ENCODE data around the gene CDK14.

CDK14 gene

DNA sequence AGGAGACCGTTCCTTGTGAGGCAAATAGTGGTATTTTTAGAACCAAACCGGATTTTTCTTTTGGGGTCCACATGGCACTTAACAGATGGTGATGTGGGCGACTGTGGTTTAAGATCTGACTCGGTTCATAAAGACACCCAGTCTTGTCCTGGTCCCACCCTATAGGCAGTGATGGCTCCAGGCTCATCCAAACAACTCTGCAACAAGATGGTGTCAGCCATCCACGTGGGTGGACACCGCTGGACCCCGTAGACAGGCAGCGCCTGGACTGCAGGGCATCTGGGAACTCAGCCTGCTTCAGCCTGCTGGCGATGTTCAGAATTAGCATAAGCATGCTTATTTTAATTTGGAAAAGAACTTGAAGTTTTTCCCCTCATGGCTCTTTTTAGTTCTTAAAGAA is 409.7 kb downstream of the CDK14 start:
- Histone ChIP-seq H3K9me3 (ENCODE audit: insufficient read depth, low read depth, low read length) (peaks cover 2% of the 10 kb centered on the region), H4K91ac (ENCODE audit: low read depth, low read length) (no peak overlapping the region), H2AK5ac (ENCODE audit: low read length) (no peak overlapping the region), H3K18ac (ENCODE audit: low read length) (no peak overlapping the region), H3K27me3 (ENCODE audit: insufficient read depth, low read length) (no peaks in the 10 kb centered on the region), H3K79me2 (ENCODE audit: control insufficient read depth, insufficient read depth, low read length, poor library complexity) (no peaks in the 10 kb centered on the region), H2BK5ac (ENCODE audit: low read depth, low read length, poor library complexity) (no peak overlapping the region), H3K4me2 (ENCODE audit: low read length) (no peak overlapping the region), H3K36me3 (ENCODE audit: control insufficient read depth in 1 of 2, insufficient read depth in 2 of 2, low read length in 2 of 2) (peaks cover 0 to 2% of the 10 kb centered on the region in 2 experiments), H3K4ac (ENCODE audit: low read depth, low read length) (no peak overlapping the region), H3K4me3 (ENCODE audit: low read depth, low read length) (no peak overlapping the region), H3K9ac (ENCODE audit: low read length) (no peak overlapping the region), H3K79me1 (ENCODE audit: low read length) (no peaks in the 10 kb centered on the region), H3K27ac (ENCODE audit: low read depth, low read length) (no peak overlapping the region), H4K12ac (ENCODE audit: low read depth, low read length) (no peak overlapping the region), H2AFZ (ENCODE audit: insufficient read depth, low read length, poor library complexity) (no peak overlapping the region), H2BK120ac (ENCODE audit: insufficient read depth, low read length, poor library complexity) (no peak overlapping the region), H3K4me1 (ENCODE audit: control insufficient read depth in 1 of 2, insufficient read depth in 2 of 2, low read length in 2 of 2) (no peaks in the 10 kb centered on the region), H2BK12ac (ENCODE audit: low read length) (no peak overlapping the region), H3K14ac (ENCODE audit: low read length) (no peak overlapping the region), H3K23ac (ENCODE audit: low read length) (peak overlapping the region; percentile 10), H4K8ac (ENCODE audit: low read depth, low read length) (no peak overlapping the region)
- WGBS (ENCODE audit: extremely low coverage, insufficient coverage, insufficient read length) = no CpG with 5 or more reads among the region's 9 CpGs
- DNase-seq = no peak

GRCh38 chr7:91007371-91007770 is 411.2 kb downstream of the CDK14 start:
- no peak overlapping the region for H3K4ac ChIP-seq (ENCODE audit: low read depth, low read length)
- H3K14ac ChIP-seq (ENCODE audit: low read length) = no peak overlapping the region
- no peaks in the 10 kb centered on the region for H3K4me1 ChIP-seq (ENCODE audit: control insufficient read depth in 1 of 2, insufficient read depth in 2 of 2, low read length in 2 of 2)
- H2AK5ac ChIP-seq (ENCODE audit: low read length) = no peak overlapping the region
- no peak overlapping the region for H3K4me2 ChIP-seq (ENCODE audit: low read length)
- H3K23ac ChIP-seq (ENCODE audit: low read length) = no peak overlapping the region
- H2BK12ac ChIP-seq (ENCODE audit: low read length) = no peak overlapping the region
- no peak overlapping the region for H2BK120ac ChIP-seq (ENCODE audit: insufficient read depth, low read length, poor library complexity)
- H3K79me2 ChIP-seq (ENCODE audit: control insufficient read depth, insufficient read depth, low read length, poor library complexity) = no peaks in the 10 kb centered on the region
- H3K9ac ChIP-seq (ENCODE audit: low read length) = no peak overlapping the region
- no peak overlapping the region for H4K12ac ChIP-seq (ENCODE audit: low read depth, low read length)
- no peak overlapping the region for H3K27ac ChIP-seq (ENCODE audit: low read depth, low read length)
- H3K4me3 ChIP-seq (ENCODE audit: low read depth, low read length) = no peak overlapping the region
- DNase-seq = no peak
- no CpG with 5 or more reads among the region's 1 CpG for WGBS (ENCODE audit: extremely low coverage, insufficient coverage, insufficient read length)
- H3K9me3 ChIP-seq (ENCODE audit: insufficient read depth, low read depth, low read length) = peaks cover 2% of the 10 kb centered on the region
- H2AFZ ChIP-seq (ENCODE audit: insufficient read depth, low read length, poor library complexity) = no peak overlapping the region
- peaks cover 0 to 2% of the 10 kb centered on the region in 2 experiments for H3K36me3 ChIP-seq (ENCODE audit: control insufficient read depth in 1 of 2, insufficient read depth in 2 of 2, low read length in 2 of 2)
- H4K8ac ChIP-seq (ENCODE audit: low read depth, low read length) = no peak overlapping the region
- no peak overlapping the region for H3K18ac ChIP-seq (ENCODE audit: low read length)
- H4K91ac ChIP-seq (ENCODE audit: low read depth, low read length) = no peak overlapping the region
- H3K27me3 ChIP-seq (ENCODE audit: insufficient read depth, low read length) = no peaks in the 10 kb centered on the region
- H2BK5ac ChIP-seq (ENCODE audit: low read depth, low read length, poor library complexity) = no peak overlapping the region
- H3K79me1 ChIP-seq (ENCODE audit: low read length) = no peaks in the 10 kb centered on the region

GRCh38 chr7:91013078-91013477 is 417.0 kb downstream of the CDK14 start:
- Histone ChIP-seq H3K23ac (ENCODE audit: low read length) (no peak overlapping the region), H3K4me2 (ENCODE audit: low read length) (no peak overlapping the region), H3K14ac (ENCODE audit: low read length) (no peak overlapping the region), H3K9me3 (ENCODE audit: insufficient read depth, low read depth, low read length) (no peaks in the 10 kb centered on the region), H2BK5ac (ENCODE audit: low read depth, low read length, poor library complexity) (no peak overlapping the region), H2AFZ (ENCODE audit: insufficient read depth, low read length, poor library complexity) (no peak overlapping the region), H2AK5ac (ENCODE audit: low read length) (no peak overlapping the region), H2BK120ac (ENCODE audit: insufficient read depth, low read length, poor library complexity) (no peak overlapping the region), H4K8ac (ENCODE audit: low read depth, low read length) (no peak overlapping the region), H3K27ac (ENCODE audit: low read depth, low read length) (no peak overlapping the region), H3K4me3 (ENCODE audit: low read depth, low read length) (no peak overlapping the region), H3K9ac (ENCODE audit: low read length) (no peak overlapping the region), H3K18ac (ENCODE audit: low read length) (no peak overlapping the region), H4K12ac (ENCODE audit: low read depth, low read length) (no peak overlapping the region), H3K27me3 (ENCODE audit: insufficient read depth, low read length) (no peaks in the 10 kb centered on the region), H3K36me3 (ENCODE audit: control insufficient read depth in 1 of 2, insufficient read depth in 2 of 2, low read length in 2 of 2) (no peaks in the 10 kb centered on the region), H3K79me1 (ENCODE audit: low read length) (no peaks in the 10 kb centered on the region), H4K91ac (ENCODE audit: low read depth, low read length) (no peak overlapping the region), H3K4ac (ENCODE audit: low read depth, low read length) (no peak overlapping the region), H3K4me1 (ENCODE audit: control insufficient read depth in 1 of 2, insufficient read depth in 2 of 2, low read length in 2 of 2) (no peaks in the 10 kb centered on the region), H3K79me2 (ENCODE audit: control insufficient read depth, insufficient read depth, low read length, poor library complexity) (no peaks in the 10 kb centered on the region), H2BK12ac (ENCODE audit: low read length) (no peak overlapping the region)
- no peak for DNase-seq
- no CpG with 5 or more reads among the region's 1 CpG for WGBS (ENCODE audit: extremely low coverage, insufficient coverage, insufficient read length)

- H3K79me1 ChIP-seq (ENCODE audit: low read length) = no peaks in the 10 kb centered on the region
- no peak overlapping the region for H2AK5ac ChIP-seq (ENCODE audit: low read length)
- no peak overlapping the region for H3K4ac ChIP-seq (ENCODE audit: low read depth, low read length)
- H2BK12ac ChIP-seq (ENCODE audit: low read length) = no peak overlapping the region
- H3K4me3 ChIP-seq (ENCODE audit: low read depth, low read length) = no peak overlapping the region
- no peak overlapping the region for H3K23ac ChIP-seq (ENCODE audit: low read length)
- H2BK120ac ChIP-seq (ENCODE audit: insufficient read depth, low read length, poor library complexity) = no peak overlapping the region
- no peak overlapping the region for H3K4me2 ChIP-seq (ENCODE audit: low read length)
- no peak overlapping the region for H3K27ac ChIP-seq (ENCODE audit: low read depth, low read length)
- H3K9me3 ChIP-seq (ENCODE audit: insufficient read depth, low read depth, low read length) = no peaks in the 10 kb centered on the region
- DNase-seq = no peak
- H3K18ac ChIP-seq (ENCODE audit: low read length) = no peak overlapping the region
- H3K4me1 ChIP-seq (ENCODE audit: control insufficient read depth in 1 of 2, insufficient read depth in 2 of 2, low read length in 2 of 2) = peaks cover 0 to 3% of the 10 kb centered on the region in 2 experiments
- no peak overlapping the region for H4K8ac ChIP-seq (ENCODE audit: low read depth, low read length)
- H3K36me3 ChIP-seq (ENCODE audit: control insufficient read depth in 1 of 2, insufficient read depth in 2 of 2, low read length in 2 of 2) = no peaks in the 10 kb centered on the region
- H3K14ac ChIP-seq (ENCODE audit: low read length) = no peak overlapping the region
- no peak overlapping the region for H2AFZ ChIP-seq (ENCODE audit: insufficient read depth, low read length, poor library complexity)
- H3K27me3 ChIP-seq (ENCODE audit: insufficient read depth, low read length) = no peaks in the 10 kb centered on the region
- no peak overlapping the region for H4K12ac ChIP-seq (ENCODE audit: low read depth, low read length)
- no peak overlapping the region for H3K9ac ChIP-seq (ENCODE audit: low read length)
- WGBS (ENCODE audit: extremely low coverage, insufficient coverage, insufficient read length) = no CpG with 5 or more reads among the region's 2 CpGs
- no peak overlapping the region for H4K91ac ChIP-seq (ENCODE audit: low read depth, low read length)
- no peaks in the 10 kb centered on the region for H3K79me2 ChIP-seq (ENCODE audit: control insufficient read depth, insufficient read depth, low read length, poor library complexity)
- no peak overlapping the region for H2BK5ac ChIP-seq (ENCODE audit: low read depth, low read length, poor library complexity)
These were observed 423.7 kb downstream of the CDK14 start for GRCh38 chr7:91019686-91020385.
